GM18505 (cell line): ENCODE data around the gene RPRD2.

Experiments used
- ATAC-seq: cut with Tn5 transposase; IDR thresholded peaks from one replicate; pipeline ENCODE4 v1.9.1; 2021; ENCODE audit not compliant: unreplicated experiment
- POLR2A ChIP-seq: IDR thresholded peaks from 4 replicates; pipeline ENCODE4 v1.6.1; 2011; ENCODE audit warnings: borderline replicate concordance; ENCODE audit not compliant: insufficient read depth, insufficient read length; ENCODE audit errors: extremely low read depth

RPRD2 gene

GRCh38 chr1:150405660-150406059 lies 41.7 kb downstream of the RPRD2 start:
- ATAC-seq = no peak
- no peak for TF ChIP-seq POLR2A

- ATAC-seq = no peak
- no peak for TF ChIP-seq POLR2A
Observed at GRCh38 chr1:150406483-150406882, 42.5 kb downstream of the RPRD2 start.

- TF ChIP-seq POLR2A = no peak
- ATAC-seq = no peak
Observed at GRCh38 chr1:150407330-150407729, 43.4 kb downstream of the RPRD2 start.

- no peak for ATAC-seq
- TF ChIP-seq POLR2A = no peak
Observed at GRCh38 chr1:150408800-150409199, 44.9 kb downstream of the RPRD2 start.

GRCh38 chr1:150409504-150410362 lies 45.8 kb downstream of the RPRD2 start:
- no peak for ATAC-seq
- no peak for TF ChIP-seq POLR2A

- no peak for TF ChIP-seq POLR2A
- no peak for ATAC-seq
Observed at GRCh38 chr1:150410582-150411101, 46.7 kb downstream of the RPRD2 start.

GRCh38 chr1:150414592-150414991 lies 50.6 kb downstream of the RPRD2 start:
- TF ChIP-seq POLR2A = no peak

GRCh38 chr1:150415800-150416199 lies 51.9 kb downstream of the RPRD2 start:
- no peak for TF ChIP-seq POLR2A
- no peak for ATAC-seq

More at GRCh38 chr1:150414592-150414991, 50.6 kb downstream of the RPRD2 start:
- ATAC-seq = no peak

- no peak for ATAC-seq
- TF ChIP-seq POLR2A = no peak
Observed at GRCh38 chr1:150420560-150421265, 56.8 kb downstream of the RPRD2 start.

- TF ChIP-seq POLR2A = no peak
- ATAC-seq = no peak
Observed at GRCh38 chr1:150422541-150422940, 58.6 kb downstream of the RPRD2 start.

- no peak for TF ChIP-seq POLR2A
- ATAC-seq = no peak
Observed at GRCh38 chr1:150429805-150430204, 65.9 kb downstream of the RPRD2 start.

- no peak for TF ChIP-seq POLR2A
- no peak for ATAC-seq
Observed at GRCh38 chr1:150441121-150441520, 77.2 kb downstream of the RPRD2 start.

- ATAC-seq = no peak
- TF ChIP-seq POLR2A = no peak
Observed at GRCh38 chr1:150444232-150444631, 80.3 kb downstream of the RPRD2 start.
